ENCODE results near the gene EEF2KMT. TPM values are rescaled to one million over a fixed set of nuclear protein-coding genes. Genes with fewer than 3 reads are reported as not detected.

Gene EEF2KMT
- total and polyA plus RNA-seq, 2 of the 8 experiments (the other 6 are each of a cell fraction or from before 2014, with no cell fraction given) = 35.8 to 37.0 TPM

DNA sequence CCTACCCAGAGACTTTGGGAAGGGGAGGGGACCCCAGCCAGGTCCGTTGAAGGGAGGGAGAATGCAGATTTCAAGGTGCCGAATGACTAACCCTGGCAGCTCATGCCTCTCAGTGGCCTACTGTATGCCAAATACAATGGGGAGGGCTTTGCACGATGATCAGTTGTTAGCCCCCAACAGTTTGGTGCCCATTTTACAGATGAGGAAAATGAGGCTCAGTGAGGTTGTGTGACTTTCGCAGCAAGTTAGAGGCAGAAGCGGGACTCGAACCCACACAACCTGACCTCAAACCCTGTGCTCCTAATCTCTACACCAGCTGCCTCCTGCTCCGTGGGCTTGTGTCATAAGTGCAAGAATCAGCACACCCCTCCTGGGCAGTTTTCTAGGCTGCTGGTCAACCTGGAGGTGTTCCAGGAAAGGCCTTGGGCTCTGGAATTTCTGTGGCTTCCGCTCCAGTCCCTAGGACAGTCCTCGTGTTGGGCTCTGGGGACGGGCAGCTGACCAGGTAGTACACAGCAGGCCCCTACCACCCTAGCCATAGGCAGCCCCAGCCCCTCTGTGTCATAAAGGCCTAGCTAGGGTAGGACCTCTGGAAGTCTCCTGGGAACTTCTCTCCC lies 52.0 kb downstream of the EEF2KMT start:
- no peaks in the 10 kb centered on the region; a peak in 1 of 7 replicates for H3K4me1 ChIP-seq (replicated peaks in 1 of 4; ENCODE audit: control insufficient read depth in 3 of 4, insufficient read depth in 4 of 4, low read length in 3 of 4)
- H3K9ac ChIP-seq (replicated peaks in 1 of 4; ENCODE audit: extremely low read depth in 1 of 4, low read depth in 3 of 4, low read length in 3 of 4) = no peak overlapping the region
- no peak overlapping the region for H2AK5ac ChIP-seq (ENCODE audit: low read depth, low read length)
- FAIRE-seq = no peak
- H2BK120ac ChIP-seq (replicated peaks; ENCODE audit: low read depth, low read length) = no peak overlapping the region
- H3K4ac ChIP-seq (replicated peaks; ENCODE audit: insufficient read length, low read depth, low read length) = no peak overlapping the region
- no peak overlapping the region for H3K56ac ChIP-seq (replicated peaks; ENCODE audit: insufficient read length, low read depth, low read length)
- ChIA-PET CTCF (ENCODE audit: partially characterized antibody) (interaction anchor here (0.7 to 28.8 kb wide), 3 partner anchors 11 to 36 kb away, joined by 3 to 625 read pairs (median 111); partner anchors contain the start of gene ALG1), POLR2A (ENCODE audit: partially characterized antibody) (interaction anchor here (0.6 to 1.2 kb wide), 3 partner anchors 8 to 153 kb away, joined by 3 to 8 read pairs (median 5); no protein-coding TSS in a partner anchor)
- H3K36me3 ChIP-seq (ENCODE audit: control insufficient read depth in 2 of 4, insufficient read depth in 4 of 4, low read length in 3 of 4) = no peaks in the 10 kb centered on the region
- no peak for DNase-seq (ENCODE audit: low read depth in 1 of 2, low spot score in 2 of 2)
- H3K27ac ChIP-seq (ENCODE audit: low read depth, low read length) = no peak overlapping the region
- no peak overlapping the region for H4K8ac ChIP-seq (ENCODE audit: extremely low read depth, insufficient read depth, low read length)
- H2BK12ac ChIP-seq (ENCODE audit: low read depth, low read length) = 0 out of 2 replicates have a peak overlapping the region, but pooled peaks have one; percentile 23
- no peaks in the 10 kb centered on the region for H3K23me2 ChIP-seq (ENCODE audit: low read depth, low read length)
- no peak overlapping the region for H2BK20ac ChIP-seq (ENCODE audit: low read length)
- H2AFZ ChIP-seq (ENCODE audit: low read length) = no peak overlapping the region
- no peak overlapping the region for H3K4me3 ChIP-seq (ENCODE audit: extremely low read depth in 1 of 4, insufficient read depth in 2 of 4, low read depth in 3 of 4, low read length in 4 of 4)
- H4K91ac ChIP-seq (replicated peaks; ENCODE audit: insufficient read length, low read length) = no peak overlapping the region
- H3K79me1 ChIP-seq (ENCODE audit: low read depth, low read length) = no peaks in the 10 kb centered on the region
- no peaks in the 10 kb centered on the region for H3K9me3 ChIP-seq (ENCODE audit: insufficient read depth in 2 of 2, low read depth in 1 of 2, low read length in 1 of 2)
- H2BK5ac ChIP-seq (ENCODE audit: low read depth, low read length) = no peak overlapping the region
- no peak overlapping the region for H3K14ac ChIP-seq (ENCODE audit: insufficient read length)
- H3K27me3 ChIP-seq (replicated peaks in 1 of 4; ENCODE audit: control insufficient read depth in 3 of 4, extremely low read depth in 1 of 4, insufficient read depth in 3 of 4, low read length in 3 of 4) = no peaks in the 10 kb centered on the region
- no peak overlapping the region for H3K23ac ChIP-seq (ENCODE audit: insufficient read length)
- no peaks in the 10 kb centered on the region for H3K79me2 ChIP-seq (ENCODE audit: control insufficient read depth in 1 of 2, insufficient read depth in 2 of 2, low read length in 2 of 2)
- no peak overlapping the region for H3K18ac ChIP-seq (ENCODE audit: extremely low read depth, low read length)
- no peak overlapping the region for H2BK15ac ChIP-seq (ENCODE audit: low read length)
- H3K4me2 ChIP-seq (ENCODE audit: insufficient read depth in 1 of 2, low read depth in 2 of 2, low read length in 2 of 2) = no peak overlapping the region
- no peak overlapping the region for H4K5ac ChIP-seq (ENCODE audit: insufficient read length, low read depth, low read length)
- H4K20me1 ChIP-seq (replicated peaks in 1 of 2; ENCODE audit: control insufficient read depth in 1 of 2, insufficient read depth in 2 of 2, low read length in 2 of 2) = no peaks in the 10 kb centered on the region
- WGBS, 2 experiments (ENCODE audit: extremely low coverage in 1 of 2, insufficient coverage in 1 of 2, insufficient read length in 1 of 2, insufficient replicate concordance in 2 of 2, low coverage in 1 of 2, low lambda C conversion rate in 2 of 2, missing lambda C conversion rate in 1 of 2) = 91% methylated on average over 10 of the region's 10 CpGs; no CpG with 5 or more reads in 1 of the 2 experiments
- no peak for TF ChIP-seq FOSL1 (IDR thresholded peaks at IDR 0.05; ENCODE audit: insufficient read depth, low read depth, low read length)
- no peak for TF ChIP-seq TEAD4 (IDR thresholded peaks at IDR 0.05; ENCODE audit: low read depth, low read length)
- no peak for TF ChIP-seq CHD1 (IDR thresholded peaks at IDR 0.05; ENCODE audit: low read depth, low read length)
- no peak for TF ChIP-seq KDM4A (IDR thresholded peaks at IDR 0.05; ENCODE audit: low read depth, low read length, severe bottlenecking)
- no peak for TF ChIP-seq CEBPB (IDR thresholded peaks at IDR 0.05; ENCODE audit: low read depth, low read length)
- no peak for TF ChIP-seq KDM1A (IDR thresholded peaks at IDR 0.05; ENCODE audit: borderline replicate concordance, low read length)
- TF ChIP-seq, protein P1, sequence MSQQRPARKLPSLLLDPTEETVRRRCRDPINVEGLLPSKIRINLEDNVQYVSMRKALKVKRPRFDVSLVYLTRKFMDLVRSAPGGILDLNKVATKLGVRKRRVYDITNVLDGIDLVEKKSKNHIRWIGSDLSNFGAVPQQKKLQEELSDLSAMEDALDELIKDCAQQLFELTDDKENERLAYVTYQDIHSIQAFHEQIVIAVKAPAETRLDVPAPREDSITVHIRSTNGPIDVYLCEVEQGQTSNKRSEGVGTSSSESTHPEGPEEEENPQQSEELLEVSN (IDR thresholded peaks at IDR 0.05) = no peak
- TF ChIP-seq ASH2L (IDR thresholded peaks at IDR 0.05; ENCODE audit: low read length) = no peak
- no peak for TF ChIP-seq CHD2 (IDR thresholded peaks at IDR 0.05; ENCODE audit: low read length)
- TF ChIP-seq SP4 (IDR thresholded peaks at IDR 0.05; ENCODE audit: low read length) = no peak
- no peak for TF ChIP-seq RXRA (IDR thresholded peaks at IDR 0.05; ENCODE audit: insufficient read depth, low read depth, low read length)
- TF ChIP-seq BRCA1 (IDR thresholded peaks at IDR 0.05; ENCODE audit: low read depth, low read length) = no peak
- TF ChIP-seq, protein P2, sequence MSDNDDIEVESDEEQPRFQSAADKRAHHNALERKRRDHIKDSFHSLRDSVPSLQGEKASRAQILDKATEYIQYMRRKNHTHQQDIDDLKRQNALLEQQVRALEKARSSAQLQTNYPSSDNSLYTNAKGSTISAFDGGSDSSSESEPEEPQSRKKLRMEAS (IDR thresholded peaks at IDR 0.05) = no peak
- TF ChIP-seq SRF (IDR thresholded peaks at IDR 0.05; ENCODE audit: low read depth, low read length) = no peak

All from H1 (cell line).